ENCODE measurements around the gene DYNC2LI1.

Gene DYNC2LI1

GRCh38 chr2:43745457-43745856 lies 28.4 kb upstream of the DYNC2LI1 start:
- no peak for TF ChIP-seq CTCF (IDR thresholded peaks at IDR 0.05; ENCODE audit: low read depth, low read length)
- DNase-seq (ENCODE audit: low read depth, low spot score), result peak; percentile 67
- in situ Hi-C loops (cut with HindIII; ENCODE audit: low sequenced_read_pairs), result no loop called here
- H3K4me3 ChIP-seq (ENCODE audit: low read depth, low read length), result no peak overlapping the region

GRCh38 chr2:43748333-43748732 lies 25.5 kb upstream of the DYNC2LI1 start:
- in situ Hi-C loops (cut with HindIII; ENCODE audit: low sequenced_read_pairs), result no loop called here

GRCh38 chr2:43749583-43749982 lies 24.3 kb upstream of the DYNC2LI1 start:
- H3K4me3 ChIP-seq (ENCODE audit: low read depth, low read length), result no peak overlapping the region
- in situ Hi-C loops (cut with HindIII; ENCODE audit: low sequenced_read_pairs), result no loop called here
- no peak for TF ChIP-seq CTCF (IDR thresholded peaks at IDR 0.05; ENCODE audit: low read depth, low read length)
- DNase-seq (ENCODE audit: low read depth, low spot score), result no peak

More at GRCh38 chr2:43748333-43748732, 25.5 kb upstream of the DYNC2LI1 start:
- TF ChIP-seq CTCF (IDR thresholded peaks at IDR 0.05; ENCODE audit: low read depth, low read length), result no peak
- H3K4me3 ChIP-seq (ENCODE audit: low read depth, low read length), result no peak overlapping the region
- no peak for DNase-seq (ENCODE audit: low read depth, low spot score)

GRCh38 chr2:43751476-43751990 lies 22.3 kb upstream of the DYNC2LI1 start:
- H3K4me3 ChIP-seq (ENCODE audit: low read depth, low read length), result no peak overlapping the region
- TF ChIP-seq CTCF (IDR thresholded peaks at IDR 0.05; ENCODE audit: low read depth, low read length), result no peak
- in situ Hi-C loops (cut with HindIII; ENCODE audit: low sequenced_read_pairs), result no loop called here
- DNase-seq (ENCODE audit: low read depth, low spot score), result no peak

- no peak for DNase-seq (ENCODE audit: low read depth, low spot score)
- TF ChIP-seq CTCF (IDR thresholded peaks at IDR 0.05; ENCODE audit: low read depth, low read length), result no peak
- in situ Hi-C loops (cut with HindIII; ENCODE audit: low sequenced_read_pairs), result no loop called here
- H3K4me3 ChIP-seq (ENCODE audit: low read depth, low read length), result no peak overlapping the region
These were observed 21.5 kb upstream of the DYNC2LI1 start for GRCh38 chr2:43752302-43752701.

GRCh38 chr2:43754180-43754579 lies 19.7 kb upstream of the DYNC2LI1 start:
- H3K4me3 ChIP-seq (ENCODE audit: low read depth, low read length), result no peak overlapping the region
- no peak for TF ChIP-seq CTCF (IDR thresholded peaks at IDR 0.05; ENCODE audit: low read depth, low read length)

GRCh38 chr2:43758739-43759138 lies 15.1 kb upstream of the DYNC2LI1 start:
- no peak for TF ChIP-seq CTCF (IDR thresholded peaks at IDR 0.05; ENCODE audit: low read depth, low read length)
- in situ Hi-C loops (cut with HindIII; ENCODE audit: low sequenced_read_pairs), result no loop called here
- DNase-seq (ENCODE audit: low read depth, low spot score), result no peak
- no peak overlapping the region for H3K4me3 ChIP-seq (ENCODE audit: low read depth, low read length)

More at GRCh38 chr2:43754180-43754579, 19.7 kb upstream of the DYNC2LI1 start:
- in situ Hi-C loops (cut with HindIII; ENCODE audit: low sequenced_read_pairs), result no loop called here
- DNase-seq (ENCODE audit: low read depth, low spot score), result no peak

Measured in astrocyte of the spinal cord (primary cell).